GM19193 (cell line): Measurements from ENCODE around the gene SEMA3A.

Experiments
- POLR2A ChIP-seq: IDR thresholded peaks from 4 replicates; pipeline ENCODE4 v1.6.1; 2011; ENCODE audit not compliant: insufficient read depth, insufficient read length; ENCODE audit errors: extremely low read depth

The SEMA3A gene

GRCh38 chr7:84177758-84178412, 16.7 kb downstream of the SEMA3A start:
- TF ChIP-seq POLR2A: no peak

- TF ChIP-seq POLR2A: no peak
These were observed 17.9 kb downstream of the SEMA3A start for GRCh38 chr7:84176716-84177115.

GRCh38 chr7:84175461-84175860, 19.1 kb downstream of the SEMA3A start:
- no peak for TF ChIP-seq POLR2A

GRCh38 chr7:84170646-84171045, 23.9 kb downstream of the SEMA3A start:
- no peak for TF ChIP-seq POLR2A

- no peak for TF ChIP-seq POLR2A
These were observed 32.0 kb downstream of the SEMA3A start for GRCh38 chr7:84162584-84162983.

- no peak for TF ChIP-seq POLR2A
These were observed 32.5 kb downstream of the SEMA3A start for GRCh38 chr7:84162125-84162524.

DNA sequence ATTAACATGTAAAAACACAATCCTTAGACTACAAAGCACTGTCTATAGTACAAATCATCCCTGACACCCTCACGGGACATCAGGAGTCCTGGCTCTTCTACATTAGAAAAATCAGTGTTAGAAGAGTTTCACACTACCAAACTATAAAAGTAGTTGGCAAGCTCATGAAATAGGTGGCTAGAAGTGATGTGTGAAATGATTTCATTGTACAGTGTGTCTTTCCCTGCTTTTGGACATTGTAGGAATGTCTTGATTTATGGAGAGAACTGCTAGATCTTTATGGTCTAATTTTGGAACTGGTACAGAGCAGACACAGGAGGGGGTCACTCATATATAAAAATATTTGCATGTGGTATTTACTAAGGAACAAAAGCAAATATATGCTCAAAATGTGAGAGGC, 33.2 kb downstream of the SEMA3A start:
- no peak for TF ChIP-seq POLR2A

DNA sequence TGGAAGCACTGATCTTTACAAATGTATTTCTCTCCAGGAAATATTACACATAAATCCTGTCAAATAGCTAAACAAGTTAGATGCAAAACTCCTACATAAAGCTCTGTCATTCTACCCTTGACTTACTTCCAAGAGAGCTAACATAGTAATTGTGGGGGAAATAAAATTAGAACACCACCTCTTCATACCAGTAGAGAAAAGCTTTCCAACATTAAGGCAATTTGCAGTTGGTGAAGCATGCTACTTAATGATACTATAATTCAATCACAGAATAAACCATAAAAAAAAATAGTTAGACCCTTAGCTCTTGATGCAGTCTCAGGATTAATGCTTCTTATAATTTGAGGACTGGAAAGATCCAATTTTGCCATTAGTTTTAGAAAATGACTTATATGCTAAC, 35.2 kb downstream of the SEMA3A start:
- no peak for TF ChIP-seq POLR2A

DNA sequence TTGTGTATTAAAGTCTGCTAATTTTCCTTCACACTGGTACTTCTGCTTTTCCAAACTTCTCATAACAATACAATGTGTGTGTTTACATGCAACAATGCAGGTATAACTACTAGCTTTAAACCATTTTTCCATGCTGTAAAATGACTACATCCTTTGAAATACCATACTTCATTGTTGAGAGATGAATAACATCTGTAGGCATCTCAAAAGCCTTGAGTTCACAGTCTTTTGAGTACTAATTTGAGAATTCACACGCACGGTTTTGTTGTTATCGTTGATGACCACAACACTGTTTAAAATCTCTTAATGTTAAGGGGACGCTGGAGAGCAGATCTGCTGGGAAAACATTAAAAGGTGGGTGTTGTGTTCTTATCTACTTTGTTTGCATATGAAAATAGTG, 37.4 kb downstream of the SEMA3A start:
- no peak for TF ChIP-seq POLR2A

GRCh38 chr7:84154991-84155781, 39.4 kb downstream of the SEMA3A start:
- no peak for TF ChIP-seq POLR2A

DNA sequence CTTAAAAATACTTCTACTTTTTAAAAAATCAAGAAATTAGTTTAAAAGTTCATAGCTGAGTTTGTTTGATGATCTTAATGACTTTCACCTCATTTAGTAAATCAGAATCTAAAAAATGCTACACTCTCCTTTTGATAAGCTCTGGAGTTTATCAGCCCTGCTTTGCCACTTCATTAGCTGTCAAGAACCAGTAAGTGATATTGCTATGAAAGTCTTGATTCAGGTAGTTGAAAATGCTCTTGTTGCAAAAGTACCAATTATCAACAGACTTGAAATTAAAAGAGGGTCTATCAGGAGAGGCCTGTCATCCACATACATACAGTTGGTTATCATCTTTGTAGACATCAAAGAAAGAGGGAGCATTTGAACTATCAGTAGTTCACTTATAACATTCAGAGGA, 41.6 kb downstream of the SEMA3A start:
- no peak for TF ChIP-seq POLR2A

- no peak for TF ChIP-seq POLR2A
These were observed 45.0 kb downstream of the SEMA3A start for GRCh38 chr7:84149573-84149972.

GRCh38 chr7:84145892-84146291, 48.7 kb downstream of the SEMA3A start:
- no peak for TF ChIP-seq POLR2A

GRCh38 chr7:84144935-84145334, 49.7 kb downstream of the SEMA3A start:
- no peak for TF ChIP-seq POLR2A

- no peak for TF ChIP-seq POLR2A
These were observed 50.1 kb downstream of the SEMA3A start for GRCh38 chr7:84144480-84144879.

GRCh38 chr7:84142726-84143125, 51.9 kb downstream of the SEMA3A start:
- no peak for TF ChIP-seq POLR2A
